Tibial artery (tissue), 4 donors: ENCODE results near the gene APBB2.

Experiments used
- DNase-seq, 2 donors: peaks; one replicate each; pipeline ENCODE4 v3.0.0-alpha.2; 2019
- H3K27ac ChIP-seq, 2 donors: fragments of 200-600 bp; sonication (generic) in 1 of 2; 1 replicate in 1 of 2; 2 replicates in 1 of 2; pipeline ENCODE4 v1.5.1; 2018 to 2019; ENCODE audit warnings: mild to moderate bottlenecking in 1 of 2
- H3K27me3 ChIP-seq, 2 donors: fragments of 200-600 bp; sonication (generic) in 1 of 2; one replicate each; pipeline versions ENCODE4 v1.5.1 to v1.6.0; 2016 to 2019
- H3K36me3 ChIP-seq, 3 donors: fragments of 200-600 bp; sonication (generic) in 2 of 3; one replicate each; pipeline ENCODE4 v1.5.1; 2016 to 2019; ENCODE audit warnings: mild to moderate bottlenecking in 2 of 3
- H3K4me1 ChIP-seq, 4 donors: fragments of 200-600 bp; sonication (generic) in 2 of 4; 1 replicate in 3 of 4; 2 replicates in 1 of 4; pipeline ENCODE4 v1.5.1; 2016 to 2019
- H3K4me3 ChIP-seq, 2 donors: fragments of 200-600 bp; sonication (generic) in 1 of 2; 1 replicate in 1 of 2; 2 replicates in 1 of 2; pipeline ENCODE4 v1.5.1; 2018 to 2019; ENCODE audit warnings: mild to moderate bottlenecking in 2 of 2
- H3K9me3 ChIP-seq, 3 donors: fragments of 200-600 bp; sonication (generic) in 1 of 3; one replicate each; pipeline ENCODE4 v1.5.1; 2016 to 2019
- CTCF ChIP-seq, 2 experiments: fragments of 200-600 bp in 1 of 2; fragments of 450-650 bp in 1 of 2; IDR thresholded peaks; one replicate each; pipeline ENCODE4 v1.5.1; 2017 to 2019; ENCODE audit warnings: antibody characterized with exemption in 2 of 2, mild to moderate bottlenecking in 1 of 2, moderate library complexity in 1 of 2
- intact Hi-C: fragments of 100-400 bp; cut with DNase I; formaldehyde crosslinking; loops from one replicate; pipeline ENCODE4 v1.15.0; 2023; ENCODE audit warnings: low total_unique reads

APBB2 gene

DNA sequence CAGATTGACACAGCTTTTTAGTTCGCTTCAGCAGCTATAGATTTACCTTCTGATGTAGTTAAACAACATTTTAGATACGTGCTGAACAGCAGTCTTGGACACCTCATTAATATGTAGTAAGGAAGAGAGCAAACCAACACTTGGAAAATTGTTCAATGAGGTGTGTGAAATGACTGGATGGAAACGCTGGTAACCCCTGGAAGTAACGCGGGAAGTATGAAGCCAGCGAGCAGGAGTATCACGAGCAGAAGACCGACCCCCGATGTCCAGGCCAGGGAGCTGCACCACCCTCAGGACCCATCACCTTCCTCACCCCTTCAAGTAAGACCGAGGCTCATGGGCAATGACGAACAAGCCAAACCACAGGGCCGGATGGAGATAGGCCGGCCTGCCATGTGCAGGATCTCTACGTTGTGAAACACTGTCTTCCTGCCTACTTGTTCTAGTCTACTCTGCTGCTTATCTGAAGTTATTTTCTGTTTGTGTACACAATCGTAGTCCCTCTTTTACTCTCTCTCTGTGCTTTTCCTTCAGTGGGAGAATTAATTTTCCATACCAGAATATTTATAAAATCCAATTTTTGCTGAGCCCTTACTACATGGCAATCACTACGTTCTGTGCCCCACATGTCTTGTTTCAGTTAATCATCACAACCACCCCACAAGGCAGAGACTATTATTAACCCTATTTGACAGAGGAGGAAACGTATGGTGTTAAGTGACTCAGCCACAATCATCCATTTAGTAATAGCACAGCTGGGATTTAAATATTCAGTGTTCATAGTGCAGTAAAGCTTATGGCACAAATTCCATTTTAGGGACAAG is 221.7 kb downstream of the APBB2 start:
- H3K27me3 ChIP-seq = no peaks in the 10 kb centered on the region
- intact Hi-C loops = no loop called here
- H3K4me1 ChIP-seq = peaks cover 0 to 37% (median 15%) of the 10 kb centered on the region in 4 donors
- H3K9me3 ChIP-seq = no peaks in the 10 kb centered on the region
- H3K4me3 ChIP-seq = no peak overlapping the region
- DNase-seq = no peak
- no peak overlapping the region for H3K27ac ChIP-seq
- no peak for TF ChIP-seq CTCF (IDR thresholded peaks at IDR 0.05)
- no peaks in the 10 kb centered on the region for H3K36me3 ChIP-seq

DNA sequence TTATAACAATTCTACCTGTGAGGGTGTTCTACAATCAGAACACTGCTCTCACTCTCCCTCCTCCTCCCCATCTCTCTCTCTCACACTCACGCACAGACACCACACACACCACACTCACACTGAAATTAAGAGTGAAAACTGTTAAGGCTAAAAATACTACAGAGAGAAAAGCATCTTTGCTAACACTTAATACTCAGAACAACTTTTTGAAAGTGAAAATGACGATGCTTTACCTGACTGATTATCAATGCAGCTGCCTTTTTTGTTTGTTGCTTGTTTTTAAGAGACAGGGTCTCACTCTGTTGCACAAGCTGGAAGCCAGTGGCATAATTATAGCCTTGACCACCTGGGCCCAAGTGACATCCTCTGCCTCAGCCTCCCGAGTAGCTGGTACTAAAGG is 222.4 kb downstream of the APBB2 start:
- Histone ChIP-seq H3K27ac (peak overlapping the region in 1 of 2 donors; percentile 3), H3K9me3 (no peaks in the 10 kb centered on the region), H3K36me3 (no peaks in the 10 kb centered on the region), H3K4me3 (no peak overlapping the region), H3K4me1 (peaks cover 0 to 43% (median 16%) of the 10 kb centered on the region in 4 donors), H3K27me3 (no peaks in the 10 kb centered on the region)
- no peak for TF ChIP-seq CTCF (IDR thresholded peaks at IDR 0.05)
- intact Hi-C loops = no loop called here
- DNase-seq = no peak

DNA sequence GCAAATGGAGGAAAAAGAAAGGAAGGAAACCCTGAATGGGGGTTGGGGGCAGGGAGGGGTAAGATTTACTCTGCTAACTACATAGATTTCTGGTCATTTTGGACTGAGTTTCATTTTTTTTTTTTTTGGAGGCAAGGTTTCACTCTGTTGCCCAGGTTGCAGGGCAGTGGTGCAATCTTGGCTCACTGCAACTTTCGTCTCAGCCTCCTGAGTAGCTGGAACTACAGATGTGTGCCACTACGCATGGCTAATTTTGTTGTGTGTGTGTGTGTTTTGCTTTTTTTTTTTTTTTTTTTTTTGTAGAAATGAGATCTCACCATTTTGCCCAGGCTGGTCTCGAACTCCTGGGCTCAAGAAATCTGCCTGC is 223.5 kb downstream of the APBB2 start:
- Histone ChIP-seq H3K36me3 (no peaks in the 10 kb centered on the region), H3K27ac (peak overlapping the region in 1 of 2 donors; percentile 18), H3K9me3 (no peaks in the 10 kb centered on the region), H3K4me3 (no peak overlapping the region), H3K27me3 (no peaks in the 10 kb centered on the region), H3K4me1 (peaks cover 0 to 53% (median 19%) of the 10 kb centered on the region in 4 donors)
- intact Hi-C loops = no loop called here
- DNase-seq = no peak
- TF ChIP-seq CTCF (IDR thresholded peaks at IDR 0.05) = no peak

- H3K4me1 ChIP-seq = peaks cover 0 to 53% (median 19%) of the 10 kb centered on the region in 4 donors
- no peak overlapping the region for H3K4me3 ChIP-seq
- no peaks in the 10 kb centered on the region for H3K36me3 ChIP-seq
- no peaks in the 10 kb centered on the region for H3K9me3 ChIP-seq
- no peak for TF ChIP-seq CTCF (IDR thresholded peaks at IDR 0.05)
- DNase-seq = no peak
- intact Hi-C loops = no loop called here
- no peaks in the 10 kb centered on the region for H3K27me3 ChIP-seq
- peak overlapping the region in 1 of 2 donors; percentile 18 for H3K27ac ChIP-seq
Measured at GRCh38 chr4:40990236-40990898, 224.0 kb downstream of the APBB2 start.

DNA sequence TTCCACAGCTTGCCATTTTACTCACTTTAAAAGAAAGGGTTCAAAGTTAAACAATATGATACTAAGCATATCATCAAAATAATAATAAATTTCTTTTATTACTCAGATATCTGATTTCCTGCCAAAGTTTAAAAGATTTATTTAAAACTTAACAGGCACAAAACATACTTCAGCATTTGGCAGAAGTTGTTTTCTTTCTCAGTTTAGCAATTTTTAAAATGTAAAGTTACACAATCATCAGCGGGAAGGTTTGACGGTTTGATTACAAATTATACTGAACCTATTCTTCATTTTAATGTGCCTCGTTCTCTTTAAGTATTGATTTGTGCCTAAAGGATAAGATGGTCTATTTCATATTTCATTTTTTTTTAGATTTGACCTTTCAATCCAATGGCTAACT is 227.2 kb downstream of the APBB2 start:
- intact Hi-C loops = no loop called here
- DNase-seq = no peak

More for the DNA sequence above, 227.2 kb downstream of the APBB2 start:
- no peaks in the 10 kb centered on the region for H3K27me3 ChIP-seq
- H3K4me3 ChIP-seq = no peak overlapping the region
- H3K27ac ChIP-seq = no peak overlapping the region
- H3K9me3 ChIP-seq = no peaks in the 10 kb centered on the region
- H3K4me1 ChIP-seq = peaks cover 0 to 50% (median 18%) of the 10 kb centered on the region in 4 donors
- no peak for TF ChIP-seq CTCF (IDR thresholded peaks at IDR 0.05)
- no peaks in the 10 kb centered on the region for H3K36me3 ChIP-seq
